Heart left ventricle (tissue), 16 donors: ENCODE results near the gene ARHGAP40. TPM values are rescaled to one million over a fixed set of nuclear protein-coding genes. Genes with fewer than 3 reads are reported as not detected.

Source experiments
- ATAC-seq, 4 donors: fragments of 200-7000 bp; cut with Tn5 transposase; one replicate each; pipeline ENCODE4 v1.9.1; 2020 to 2022; ENCODE audit warnings: moderate library complexity in 4 of 4, mild to moderate bottlenecking in 3 of 4, moderate number of reproducible peaks in 1 of 4
- DNase-seq, 5 donors: peaks; one replicate each; pipeline ENCODE4 v3.0.0-alpha.2; 2020
- H3K27ac ChIP-seq, 12 donors: fragments of 200-600 bp; sonication (generic) in 4 of 12; one replicate each; pipeline versions ENCODE4 v1.5.0 to v1.8.0; 2016 to 2022; ENCODE audit warnings: mild to moderate bottlenecking in 2 of 12
- H3K27me3 ChIP-seq, 9 donors: fragments of 200-600 bp; sonication (generic) in 2 of 9; one replicate each; pipeline versions ENCODE4 v1.5.1 to v1.8.0; 2016 to 2022; ENCODE audit warnings: mild to moderate bottlenecking in 3 of 9
- H3K36me3 ChIP-seq, 9 donors: fragments of 200-600 bp; sonication (generic) in 2 of 9; one replicate each; pipeline versions ENCODE4 v1.5.0 to v1.8.0; 2018 to 2022; ENCODE audit warnings: mild to moderate bottlenecking in 2 of 9
- H3K4me1 ChIP-seq, 12 donors: fragments of 200-600 bp; sonication (generic) in 4 of 12; one replicate each; pipeline versions ENCODE4 v1.5.0 to v1.8.0; 2016 to 2022; ENCODE audit warnings: mild to moderate bottlenecking in 3 of 12
- H3K4me3 ChIP-seq, 12 donors: fragments of 200-600 bp; sonication (generic) in 4 of 12; one replicate each; pipeline versions ENCODE4 v1.5.0 to v1.8.0; 2017 to 2022; ENCODE audit warnings: mild to moderate bottlenecking in 9 of 12, moderate library complexity in 4 of 12
- H3K9me3 ChIP-seq, 12 donors: fragments of 200-600 bp; sonication (generic) in 4 of 12; one replicate each; pipeline versions ENCODE4 v1.5.0 to v1.8.0; 2016 to 2022; ENCODE audit warnings: mild to moderate bottlenecking in 1 of 12
- POLR2A ChIP-seq, 2 donors: fragments of 450-650 bp; IDR thresholded peaks; one replicate each; pipeline ENCODE4 v1.6.1; 2017; ENCODE audit warnings: antibody characterized with exemption in 2 of 2, mild to moderate bottlenecking in 2 of 2, moderate library complexity in 2 of 2
- WGBS, 4 donors: extraction: QIAGEN DNeasy Blood & Tissue Kit in 2 of 4; methylation state at CpG; one replicate each; pipeline versions ENCODE4 v1.1.5 to v1.1.7; 2013 to 2018; 5-methylcytosine and 5-hydroxymethylcytosine counted together
- intact Hi-C, 10 donors: fragments of 100-400 bp; cut with DNase I; formaldehyde crosslinking; loops; one replicate each; pipeline versions ENCODE4 v1.11.1 to v1.14.2; 2022
- polyA plus RNA-seq, 2 donors: library from polyadenylated mRNA; stranded (reverse); fragments of 200-250 nt; gene quantifications; one replicate each; pipeline ENCODE4 v1.2.3, GENCODE V29; 2013
- total RNA-seq, 9 donors: library from RNA; depleted of rRNA in 2 of 9; stranded (reverse); fragments of >200 nt in 2 of 9; fragmentation: NEBNext Ultra II Directional in 3 of 9; extraction: Animal tissue kit (Norgen Biotek cat#: 25700) in 3 of 9; gene quantifications; one replicate each; pipeline versions ENCODE4 v1.1.0 to v1.2.4, GENCODE V29; 2016 to 2023
- TF ChIP-seq, protein P1 (sequence below), 12 donors: fragments of 200-600 bp; sonication (generic) in 4 of 12; IDR thresholded peaks; one replicate each; pipeline versions ENCODE4 v1.5.0 to v1.8.0; 2018 to 2022; ENCODE audit warnings: antibody characterized with exemption in 12 of 12, mild to moderate bottlenecking in 5 of 12
- donor health status: ischemic (EF 13 %, LVEDD 7.1; RV severe dilation, severe dysfunction).
- donor health status: healthy with polysubstance abuse.
- donor health status: DM: no; HTN: yes; CAD: no.
- donor health status: DM: no; HTN: no; CAD: no.
- donor health status: ischemic (EF 25% LVEDD 6.9; RV normal size, moderate dysfunction).
- donor health status: ischemic (EF 25% LVEDD 5.7; RV mildly dilated, moderate dysfunction).
- donor health status: healthy.
- donor health status: DM: yes; HTN: yes; CAD: no.
- donor health status: ischemic (EF 35%, LVEDD 5.7; RV mildly dilated, moderate dysfunction).
- donor health status: nonischemic (EF 11% LVEDD 7.7; RV severe dilation, severe dysfunction).
- donor health status: DM: yes; HTN: yes; CAD: no.
- donor health status: PGD.
- donor health status: ischemic (EF 29% LVEDD 5.4; RV normal size, mild dysfunction).
- donor health status: nonischemic (EF 23%, LVEDD 6.1; RV moderate dilation, normal function).

The ARHGAP40 gene
- total and polyA plus RNA-seq, 11 donors: 0.03 TPM; not detected in 10

DNA sequence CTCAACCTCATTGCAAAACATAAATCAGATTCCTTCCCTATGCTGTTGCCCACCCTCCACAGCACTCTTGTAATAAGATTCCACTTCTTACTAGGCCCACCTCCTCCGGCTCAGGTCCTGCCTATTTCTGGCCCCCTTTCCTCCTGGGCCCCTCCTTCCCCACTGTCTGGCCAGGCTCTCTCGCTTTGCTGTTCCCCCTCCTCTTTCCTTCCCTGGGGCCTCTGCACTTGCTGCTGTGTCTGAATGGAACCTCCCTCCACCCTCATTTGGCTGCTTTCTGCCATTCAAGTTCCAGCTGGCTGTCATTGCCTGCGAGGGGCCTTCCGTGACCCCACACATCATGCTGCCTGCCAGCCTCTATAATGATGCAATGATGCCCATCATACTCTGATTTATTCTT lies 38.9 kb downstream of the ARHGAP40 start:
- no peaks in the 10 kb centered on the region for H3K36me3 ChIP-seq
- intact Hi-C loops: loop anchor here in 3 of 10 donors (10.0 kb wide), 2 partner anchors 254 to 404 kb away; no protein-coding TSS in a partner anchor
- TF ChIP-seq, protein P1, sequence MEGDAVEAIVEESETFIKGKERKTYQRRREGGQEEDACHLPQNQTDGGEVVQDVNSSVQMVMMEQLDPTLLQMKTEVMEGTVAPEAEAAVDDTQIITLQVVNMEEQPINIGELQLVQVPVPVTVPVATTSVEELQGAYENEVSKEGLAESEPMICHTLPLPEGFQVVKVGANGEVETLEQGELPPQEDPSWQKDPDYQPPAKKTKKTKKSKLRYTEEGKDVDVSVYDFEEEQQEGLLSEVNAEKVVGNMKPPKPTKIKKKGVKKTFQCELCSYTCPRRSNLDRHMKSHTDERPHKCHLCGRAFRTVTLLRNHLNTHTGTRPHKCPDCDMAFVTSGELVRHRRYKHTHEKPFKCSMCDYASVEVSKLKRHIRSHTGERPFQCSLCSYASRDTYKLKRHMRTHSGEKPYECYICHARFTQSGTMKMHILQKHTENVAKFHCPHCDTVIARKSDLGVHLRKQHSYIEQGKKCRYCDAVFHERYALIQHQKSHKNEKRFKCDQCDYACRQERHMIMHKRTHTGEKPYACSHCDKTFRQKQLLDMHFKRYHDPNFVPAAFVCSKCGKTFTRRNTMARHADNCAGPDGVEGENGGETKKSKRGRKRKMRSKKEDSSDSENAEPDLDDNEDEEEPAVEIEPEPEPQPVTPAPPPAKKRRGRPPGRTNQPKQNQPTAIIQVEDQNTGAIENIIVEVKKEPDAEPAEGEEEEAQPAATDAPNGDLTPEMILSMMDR (IDR thresholded peaks at IDR 0.05): no peak
- no peak for TF ChIP-seq POLR2A (IDR thresholded peaks at IDR 0.05)
- no peaks in the 10 kb centered on the region for H3K9me3 ChIP-seq
- ATAC-seq (no peak), DNase-seq (no peak)
- no peak overlapping the region for H3K27ac ChIP-seq
- H3K4me3 ChIP-seq: no peak overlapping the region
- peaks cover 0 to 27% (median 14%) of the 10 kb centered on the region in 9 donors for H3K27me3 ChIP-seq
- H3K4me1 ChIP-seq: no peaks in the 10 kb centered on the region
- WGBS, 4 donors: 32 to 44% (median 37%) methylated on average over 4 of the region's 4 CpGs

DNA sequence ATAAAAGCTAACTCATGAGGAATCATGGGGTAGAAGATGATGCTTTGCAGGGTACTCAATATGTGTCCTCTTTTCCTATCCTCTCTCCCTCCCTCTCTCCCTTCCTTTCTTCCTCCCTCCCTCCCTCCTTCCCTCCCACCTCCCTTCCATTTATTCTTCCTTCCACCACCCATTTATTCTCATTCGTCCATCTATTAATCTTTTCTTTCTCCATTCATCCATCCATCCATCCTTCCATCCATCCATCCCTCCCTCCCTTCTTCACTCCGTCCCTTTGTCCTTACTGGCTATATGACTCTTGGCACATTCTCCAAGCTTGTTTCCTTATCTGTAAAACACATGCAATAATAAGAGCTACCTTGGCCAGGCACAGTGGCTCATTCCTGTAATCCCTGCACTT lies 40.9 kb downstream of the ARHGAP40 start:
- WGBS, 4 donors: 77 to 80% (median 78%) methylated on average over 2 of the region's 2 CpGs
- Histone ChIP-seq H3K27ac (no peak overlapping the region), H3K27me3 (peaks cover 3 to 40% (median 28%) of the 10 kb centered on the region in 9 donors), H3K9me3 (no peaks in the 10 kb centered on the region), H3K36me3 (no peaks in the 10 kb centered on the region), H3K4me3 (no peak overlapping the region), H3K4me1 (peaks cover 0 to 10% (median 3%) of the 10 kb centered on the region in 12 donors)
- no peak for DNase-seq
- no peak for TF ChIP-seq POLR2A (IDR thresholded peaks at IDR 0.05)
- TF ChIP-seq, protein P1 (IDR thresholded peaks at IDR 0.05): no peak
- no peak for ATAC-seq
- intact Hi-C loops: loop anchor here in 3 of 10 donors (10.0 kb wide), 2 partner anchors 252 to 402 kb away; no protein-coding TSS in a partner anchor

DNA sequence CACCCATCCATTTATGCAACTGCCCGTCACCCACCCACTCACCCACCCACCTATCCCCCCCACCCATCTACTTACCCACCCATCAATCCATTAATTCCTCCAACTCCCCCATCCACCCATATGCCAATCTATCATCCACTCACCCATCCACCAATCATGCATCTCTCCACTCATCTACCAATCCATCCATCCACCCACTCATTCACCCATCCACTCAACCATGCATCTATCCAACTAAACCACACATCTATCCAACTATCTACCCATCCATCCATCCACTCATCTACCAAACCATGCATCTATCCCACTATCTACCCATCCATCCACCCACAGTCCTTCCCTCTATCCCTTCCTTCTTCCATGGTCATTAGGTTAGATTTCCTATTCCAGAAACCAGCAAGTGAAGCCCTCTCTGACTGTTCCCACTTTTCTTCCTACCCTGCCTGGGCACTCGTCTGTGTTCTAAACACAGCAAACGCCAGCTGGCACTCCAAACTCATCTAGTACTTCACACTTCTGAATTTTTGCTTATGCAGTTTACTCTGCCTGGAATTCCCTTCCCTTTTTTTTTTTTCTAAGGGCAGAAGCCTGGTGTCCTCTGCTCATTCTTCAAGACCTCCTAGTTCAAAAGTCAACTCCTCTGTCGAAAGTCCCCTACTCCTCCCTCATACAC lies 43.1 kb downstream of the ARHGAP40 start:
- 49 to 58% (median 53%) methylated on average over 4 of the region's 4 CpGs for WGBS, 4 donors
- Histone ChIP-seq H3K4me1 (peaks cover 0 to 10% (median 3%) of the 10 kb centered on the region in 12 donors), H3K27me3 (peaks cover 3 to 60% (median 30%) of the 10 kb centered on the region in 9 donors), H3K4me3 (no peak overlapping the region), H3K36me3 (no peaks in the 10 kb centered on the region), H3K9me3 (no peaks in the 10 kb centered on the region), H3K27ac (no peak overlapping the region)
- DNase-seq (no peak), ATAC-seq (no peak)
- TF ChIP-seq POLR2A (IDR thresholded peaks at IDR 0.05): no peak
- intact Hi-C loops: loop anchor here (2.0 to 10.0 kb wide), 9 partner anchors 88 to 403 kb away; no protein-coding TSS in a partner anchor

DNA sequence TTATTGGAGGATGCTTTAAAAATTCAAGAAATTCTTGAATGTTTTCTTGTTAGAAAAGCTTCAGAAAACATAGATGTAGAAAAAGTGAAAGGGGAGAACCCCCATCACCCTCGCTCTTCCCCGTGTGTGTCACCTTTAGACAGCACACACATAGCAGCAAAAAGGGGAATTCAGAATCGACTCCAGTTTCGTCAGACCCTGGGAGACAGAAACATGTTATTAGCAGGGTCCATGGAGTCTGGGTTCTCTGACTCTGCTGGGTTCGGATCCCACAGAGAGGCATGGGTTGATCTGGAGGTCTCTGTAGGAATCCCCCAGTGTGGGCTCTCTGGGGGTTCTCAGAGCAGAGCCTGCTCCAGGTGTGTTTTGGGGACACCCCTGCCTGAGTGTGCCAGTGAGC lies 43.7 kb downstream of the ARHGAP40 start:
- peaks cover 0 to 10% (median 3%) of the 10 kb centered on the region in 12 donors for H3K4me1 ChIP-seq
- H3K9me3 ChIP-seq: no peaks in the 10 kb centered on the region
- no peak for DNase-seq
- no peak overlapping the region for H3K4me3 ChIP-seq
- H3K36me3 ChIP-seq: no peaks in the 10 kb centered on the region
- WGBS, 4 donors: 48 to 56% (median 55%) methylated on average over 5 of the region's 5 CpGs
- intact Hi-C loops: loop anchor here (2.0 to 10.0 kb wide), 9 partner anchors 87 to 402 kb away; no protein-coding TSS in a partner anchor
- H3K27ac ChIP-seq: no peak overlapping the region
- ATAC-seq: no peak
- no peak for TF ChIP-seq POLR2A (IDR thresholded peaks at IDR 0.05)
- TF ChIP-seq, protein P1 (IDR thresholded peaks at IDR 0.05): no peak
- peaks cover 3 to 66% (median 32%) of the 10 kb centered on the region in 9 donors for H3K27me3 ChIP-seq
